Epithelial cell of esophagus (primary cell): Measurements from ENCODE around the gene SKP2.

Experiments used
- DNase-seq: peaks from one replicate; pipeline ENCODE4 v3.0.0; 2010; ENCODE audit warnings: low read depth
- H3K4me3 ChIP-seq: 2 replicates; pipeline ENCODE4 v1.5.1; 2011; ENCODE audit warnings: mild to moderate bottlenecking, low read length, control low read depth
- TF ChIP-seq, protein P1 (sequence below): IDR thresholded peaks from 2 replicates; pipeline ENCODE4 v1.5.1; 2011; ENCODE audit warnings: low read depth, mild to moderate bottlenecking, low read length, control low read depth, inconsistent platforms; ENCODE audit not compliant: insufficient read depth; ENCODE audit errors: missing control alignments

Gene SKP2

DNA sequence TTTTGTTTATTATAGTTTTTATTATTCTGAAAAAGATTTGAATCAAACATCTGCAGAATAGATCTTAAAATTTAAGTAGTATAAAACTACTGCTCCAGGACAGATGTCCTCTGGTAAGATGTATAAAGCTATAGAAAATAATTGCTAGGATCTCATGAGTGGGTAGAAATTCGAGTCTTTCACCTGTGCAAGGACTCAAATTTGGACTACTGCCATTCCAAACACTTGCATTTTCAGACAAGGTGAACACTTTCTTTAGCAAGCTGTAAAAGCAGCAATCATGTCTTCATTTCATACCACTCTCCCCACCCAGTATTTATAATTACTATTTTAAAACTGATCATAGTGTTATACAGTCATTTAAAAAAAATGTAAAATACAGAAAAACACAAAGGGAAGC lies 20.7 kb downstream of the SKP2 start:
- H3K4me3 ChIP-seq = no peak overlapping the region
- TF ChIP-seq, protein P1, sequence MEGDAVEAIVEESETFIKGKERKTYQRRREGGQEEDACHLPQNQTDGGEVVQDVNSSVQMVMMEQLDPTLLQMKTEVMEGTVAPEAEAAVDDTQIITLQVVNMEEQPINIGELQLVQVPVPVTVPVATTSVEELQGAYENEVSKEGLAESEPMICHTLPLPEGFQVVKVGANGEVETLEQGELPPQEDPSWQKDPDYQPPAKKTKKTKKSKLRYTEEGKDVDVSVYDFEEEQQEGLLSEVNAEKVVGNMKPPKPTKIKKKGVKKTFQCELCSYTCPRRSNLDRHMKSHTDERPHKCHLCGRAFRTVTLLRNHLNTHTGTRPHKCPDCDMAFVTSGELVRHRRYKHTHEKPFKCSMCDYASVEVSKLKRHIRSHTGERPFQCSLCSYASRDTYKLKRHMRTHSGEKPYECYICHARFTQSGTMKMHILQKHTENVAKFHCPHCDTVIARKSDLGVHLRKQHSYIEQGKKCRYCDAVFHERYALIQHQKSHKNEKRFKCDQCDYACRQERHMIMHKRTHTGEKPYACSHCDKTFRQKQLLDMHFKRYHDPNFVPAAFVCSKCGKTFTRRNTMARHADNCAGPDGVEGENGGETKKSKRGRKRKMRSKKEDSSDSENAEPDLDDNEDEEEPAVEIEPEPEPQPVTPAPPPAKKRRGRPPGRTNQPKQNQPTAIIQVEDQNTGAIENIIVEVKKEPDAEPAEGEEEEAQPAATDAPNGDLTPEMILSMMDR = no peak
- DNase-seq = no peak

DNA sequence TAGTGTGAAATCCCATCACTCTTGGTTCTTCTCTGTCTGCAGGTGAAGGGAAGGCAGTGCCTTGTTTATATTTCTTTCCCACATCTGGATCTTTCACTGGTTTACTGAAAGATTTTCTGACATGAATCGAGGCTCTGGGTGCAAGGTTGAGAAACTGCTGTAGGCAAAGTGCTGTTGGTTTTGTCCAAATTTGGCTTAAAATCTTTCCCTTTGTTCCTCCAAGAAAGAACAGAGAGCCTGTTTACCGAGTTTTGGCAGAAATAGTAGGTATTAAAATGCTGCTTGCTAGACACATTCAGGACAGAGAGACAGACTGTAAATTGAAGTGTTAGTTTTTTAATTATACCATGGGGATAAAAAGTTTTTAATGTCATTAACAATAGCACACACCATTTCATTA lies 21.5 kb downstream of the SKP2 start:
- TF ChIP-seq, protein P1 = no peak
- DNase-seq = no peak
- H3K4me3 ChIP-seq = no peak overlapping the region

DNA sequence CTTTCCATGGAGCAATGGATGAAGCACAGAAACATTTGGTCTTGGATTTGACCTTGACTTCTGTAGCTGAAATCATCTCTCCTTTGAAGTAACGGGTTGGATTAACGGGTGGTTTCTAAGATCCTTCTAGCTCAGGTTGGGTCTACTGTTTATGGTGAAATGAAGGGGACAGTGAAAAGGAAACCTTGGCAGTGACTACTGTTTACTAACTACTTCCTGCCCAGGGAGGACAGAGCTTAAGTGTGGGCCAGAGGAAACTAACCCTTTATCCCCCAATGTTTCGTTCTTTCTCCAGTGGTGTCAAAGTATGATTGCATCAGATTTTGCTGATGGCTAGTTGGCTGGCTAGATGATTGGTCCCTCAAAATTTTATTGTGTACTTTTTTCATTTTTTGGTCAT lies 22.2 kb downstream of the SKP2 start:
- TF ChIP-seq, protein P1 = no peak
- no peak for DNase-seq
- H3K4me3 ChIP-seq = no peak overlapping the region

DNA sequence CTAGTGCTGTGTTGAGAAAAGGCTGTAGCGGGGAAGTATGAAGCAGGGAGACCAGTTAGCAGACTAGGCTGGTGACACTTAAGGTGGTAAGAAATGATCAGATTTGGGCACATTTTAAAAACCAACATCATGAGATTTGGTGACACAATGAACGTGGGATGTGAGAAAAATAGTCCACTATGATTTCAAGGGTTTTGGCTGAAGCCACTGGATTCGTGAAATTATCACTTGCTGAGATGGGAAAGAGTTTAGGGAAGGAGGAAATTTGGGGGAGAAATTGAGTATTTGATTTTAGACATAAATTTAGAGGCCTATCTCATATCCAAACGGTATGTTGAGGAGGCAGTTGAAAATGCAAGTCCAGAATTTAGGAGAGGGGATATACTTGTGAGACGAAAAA lies 23.1 kb downstream of the SKP2 start:
- no peak overlapping the region for H3K4me3 ChIP-seq
- no peak for DNase-seq
- TF ChIP-seq, protein P1 = no peak

DNA sequence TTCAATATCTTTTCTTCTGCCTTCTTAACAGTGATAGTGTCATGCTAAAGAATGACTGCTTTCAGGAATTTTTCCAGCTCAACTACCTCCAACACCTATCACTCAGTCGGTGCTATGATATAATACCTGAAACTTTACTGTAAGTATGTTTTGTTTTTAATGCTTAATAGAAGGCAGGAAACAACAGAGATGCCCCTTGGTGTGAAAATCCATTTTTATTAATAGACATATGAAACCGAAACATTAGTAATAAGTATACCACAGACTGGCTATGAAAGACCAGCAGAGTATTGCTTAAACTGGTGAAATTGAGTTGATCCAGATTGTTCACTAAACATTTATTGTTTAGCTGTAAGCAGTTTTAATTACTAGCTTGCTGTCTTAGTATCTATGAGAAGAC lies 25.2 kb downstream of the SKP2 start:
- TF ChIP-seq, protein P1 = no peak
- no peak for DNase-seq
- no peak overlapping the region for H3K4me3 ChIP-seq

DNA sequence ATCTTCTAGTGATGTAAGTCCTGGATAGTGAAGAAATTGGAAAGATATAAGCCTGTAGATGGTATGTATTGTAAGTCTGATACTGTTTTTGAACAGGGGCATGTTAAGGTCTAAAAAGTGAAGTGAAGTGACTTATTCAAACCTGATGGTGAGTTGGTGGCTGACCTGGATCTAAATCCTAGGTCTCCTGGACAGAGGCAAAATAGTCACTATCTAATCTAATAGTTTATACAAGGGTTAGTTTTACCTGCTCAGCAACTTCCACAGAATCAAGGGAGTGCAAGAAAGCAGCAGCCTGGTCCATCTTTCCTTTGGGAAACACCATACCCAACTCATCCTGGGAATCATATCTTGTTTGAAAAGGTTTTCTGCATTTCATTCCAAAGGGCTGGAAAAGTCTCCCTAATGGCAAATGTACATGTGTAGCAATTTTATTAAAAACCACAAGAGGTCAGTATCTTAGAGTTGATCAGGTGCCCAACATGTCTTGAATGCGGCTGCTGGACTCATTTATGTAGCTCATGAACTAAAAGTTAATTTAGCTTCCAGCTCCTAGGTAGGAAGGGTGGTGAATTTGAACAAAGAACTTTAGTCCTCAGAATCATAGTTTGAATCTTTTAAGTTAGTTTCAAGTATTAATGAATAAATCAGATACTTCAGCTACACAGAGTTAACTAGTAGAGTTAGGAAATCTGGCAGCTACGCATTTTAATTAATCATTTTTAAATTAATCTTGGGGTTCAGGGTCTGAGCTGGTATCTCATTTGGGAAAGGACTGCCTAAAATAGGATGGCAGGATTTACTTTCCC lies 26.0 kb downstream of the SKP2 start:
- no peak overlapping the region for H3K4me3 ChIP-seq
- DNase-seq = peak; percentile 54
- TF ChIP-seq, protein P1 = peak; percentile 57

DNA sequence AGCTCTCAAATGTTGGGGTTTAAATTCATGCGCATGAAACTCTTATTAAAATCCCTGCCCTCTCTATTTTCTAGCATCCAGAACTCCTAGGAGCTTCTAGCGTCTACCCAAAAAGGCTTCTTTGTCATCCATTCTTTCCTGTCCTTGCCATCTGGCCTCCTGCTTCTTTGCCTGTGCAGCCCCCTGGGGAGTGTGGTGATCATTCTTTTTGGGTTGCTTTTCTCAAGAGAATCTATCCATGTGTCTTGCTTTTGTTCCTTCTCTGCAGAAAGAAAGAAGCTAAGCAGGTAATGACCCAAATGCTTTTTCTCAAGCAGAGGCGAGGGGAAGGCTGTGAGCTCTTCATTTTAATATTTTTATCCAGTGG lies 26.6 kb downstream of the SKP2 start:
- TF ChIP-seq, protein P1 = no peak
- no peak overlapping the region for H3K4me3 ChIP-seq
- DNase-seq = no peak
